GM23338 (cell line): ENCODE data around the gene TANGO2.

ENCODE experiments used
- CREB1 ChIP-seq: fragments of 250-450 bp; sonication (Bioruptor Pico); IDR thresholded peaks from 2 replicates; pipeline ENCODE4 v1.5.0; 2020; ENCODE audit warnings: low read depth, mild to moderate bottlenecking, moderate library complexity
- CTCF ChIP-seq, 2 experiments: fragments of 200-600 bp in 1 of 2; sonication (generic) in 1 of 2; conservative IDR thresholded peaks; 2 replicates each; pipeline versions ENCODE4 v1.5.1 to v1.6.1; 2016 to 2017; ENCODE audit warnings: antibody characterized with exemption in 2 of 2, low read depth in 2 of 2, mild to moderate bottlenecking in 2 of 2, moderate library complexity in 1 of 2
- EZH2 ChIP-seq: fragments of 200-600 bp; sonication (generic); IDR thresholded peaks from one replicate; pipeline ENCODE4 v1.8.0; 2017; ENCODE audit warnings: antibody characterized with exemption, mild to moderate bottlenecking, low read depth; ENCODE audit not compliant: unreplicated experiment
- EZH2phosphoT487 ChIP-seq: fragments of 200-600 bp; sonication (generic); IDR thresholded peaks from one replicate; pipeline ENCODE4 v1.8.1; 2018; ENCODE audit warnings: antibody characterized with exemption; ENCODE audit not compliant: unreplicated experiment
- JUNB ChIP-seq: IDR thresholded peaks from one replicate; pipeline ENCODE4 v1.6.1; 2016; ENCODE audit warnings: antibody characterized with exemption; ENCODE audit not compliant: unreplicated experiment
- NANOG ChIP-seq: IDR thresholded peaks from 2 replicates; pipeline ENCODE4 v1.6.1; 2016; ENCODE audit warnings: antibody characterized with exemption, borderline replicate concordance
- POLR2AphosphoS5 ChIP-seq: IDR thresholded peaks from 2 replicates; pipeline ENCODE4 v1.6.1; 2016; ENCODE audit warnings: antibody characterized with exemption, low read depth
- STAT1 ChIP-seq: IDR thresholded peaks from one replicate; pipeline ENCODE4 v1.6.1; 2016; ENCODE audit warnings: antibody characterized with exemption; ENCODE audit not compliant: unreplicated experiment
- ZNF114 ChIP-seq: fragments of 250-450 bp; sonication (Bioruptor Pico); IDR thresholded peaks from 2 replicates; pipeline ENCODE4 v1.5.0; 2020; ENCODE audit warnings: mild to moderate bottlenecking, moderate library complexity
- ZNF331 ChIP-seq: fragments of 250-450 bp; sonication (Bioruptor Pico); IDR thresholded peaks from 2 replicates; pipeline ENCODE4 v1.5.0; 2020; ENCODE audit warnings: low read depth, mild to moderate bottlenecking, moderate library complexity
- ZNF462 ChIP-seq: fragments of 250-450 bp; sonication (Bioruptor Pico); IDR thresholded peaks from 2 replicates; pipeline ENCODE4 v1.5.0; 2020; ENCODE audit warnings: mild to moderate bottlenecking, moderate library complexity
- TF ChIP-seq, protein P1 (sequence below): IDR thresholded peaks from one replicate; pipeline ENCODE4 v1.6.1; 2018; ENCODE audit warnings: antibody characterized with exemption; ENCODE audit not compliant: unreplicated experiment
- TF ChIP-seq, protein P2 (sequence below): IDR thresholded peaks from 2 replicates; pipeline ENCODE4 v1.6.1; 2016; ENCODE audit warnings: antibody characterized with exemption

GRCh38 chr22:20002636-20003035 is 18.3 kb upstream of the TANGO2 start:
- TF ChIP-seq CTCF (conservative IDR thresholded peaks at IDR 0.05; ENCODE audit: low read depth in 2 of 2) (no peak), POLR2AphosphoS5 (no peak), ZNF114 (no peak), EZH2phosphoT487 (no peak), EZH2 (no peak), CREB1 (CRISPR knock-in tag) (no peak), JUNB (no peak), ZNF331 (CRISPR knock-in tag) (no peak), NANOG (no peak), ZNF462 (CRISPR knock-in tag) (no peak), STAT1 (no peak)
- TF ChIP-seq, protein P1, sequence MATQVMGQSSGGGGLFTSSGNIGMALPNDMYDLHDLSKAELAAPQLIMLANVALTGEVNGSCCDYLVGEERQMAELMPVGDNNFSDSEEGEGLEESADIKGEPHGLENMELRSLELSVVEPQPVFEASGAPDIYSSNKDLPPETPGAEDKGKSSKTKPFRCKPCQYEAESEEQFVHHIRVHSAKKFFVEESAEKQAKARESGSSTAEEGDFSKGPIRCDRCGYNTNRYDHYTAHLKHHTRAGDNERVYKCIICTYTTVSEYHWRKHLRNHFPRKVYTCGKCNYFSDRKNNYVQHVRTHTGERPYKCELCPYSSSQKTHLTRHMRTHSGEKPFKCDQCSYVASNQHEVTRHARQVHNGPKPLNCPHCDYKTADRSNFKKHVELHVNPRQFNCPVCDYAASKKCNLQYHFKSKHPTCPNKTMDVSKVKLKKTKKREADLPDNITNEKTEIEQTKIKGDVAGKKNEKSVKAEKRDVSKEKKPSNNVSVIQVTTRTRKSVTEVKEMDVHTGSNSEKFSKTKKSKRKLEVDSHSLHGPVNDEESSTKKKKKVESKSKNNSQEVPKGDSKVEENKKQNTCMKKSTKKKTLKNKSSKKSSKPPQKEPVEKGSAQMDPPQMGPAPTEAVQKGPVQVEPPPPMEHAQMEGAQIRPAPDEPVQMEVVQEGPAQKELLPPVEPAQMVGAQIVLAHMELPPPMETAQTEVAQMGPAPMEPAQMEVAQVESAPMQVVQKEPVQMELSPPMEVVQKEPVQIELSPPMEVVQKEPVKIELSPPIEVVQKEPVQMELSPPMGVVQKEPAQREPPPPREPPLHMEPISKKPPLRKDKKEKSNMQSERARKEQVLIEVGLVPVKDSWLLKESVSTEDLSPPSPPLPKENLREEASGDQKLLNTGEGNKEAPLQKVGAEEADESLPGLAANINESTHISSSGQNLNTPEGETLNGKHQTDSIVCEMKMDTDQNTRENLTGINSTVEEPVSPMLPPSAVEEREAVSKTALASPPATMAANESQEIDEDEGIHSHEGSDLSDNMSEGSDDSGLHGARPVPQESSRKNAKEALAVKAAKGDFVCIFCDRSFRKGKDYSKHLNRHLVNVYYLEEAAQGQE, result no peak
- TF ChIP-seq, protein P2, sequence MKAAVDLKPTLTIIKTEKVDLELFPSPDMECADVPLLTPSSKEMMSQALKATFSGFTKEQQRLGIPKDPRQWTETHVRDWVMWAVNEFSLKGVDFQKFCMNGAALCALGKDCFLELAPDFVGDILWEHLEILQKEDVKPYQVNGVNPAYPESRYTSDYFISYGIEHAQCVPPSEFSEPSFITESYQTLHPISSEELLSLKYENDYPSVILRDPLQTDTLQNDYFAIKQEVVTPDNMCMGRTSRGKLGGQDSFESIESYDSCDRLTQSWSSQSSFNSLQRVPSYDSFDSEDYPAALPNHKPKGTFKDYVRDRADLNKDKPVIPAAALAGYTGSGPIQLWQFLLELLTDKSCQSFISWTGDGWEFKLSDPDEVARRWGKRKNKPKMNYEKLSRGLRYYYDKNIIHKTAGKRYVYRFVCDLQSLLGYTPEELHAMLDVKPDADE, result no peak
